NCI-H1694 (cell line): ENCODE data around the gene BLZF1.
"Not testable (repeated sequence)": the region's sequence is repeated elsewhere in the genome, so short reads cannot be mapped to it uniquely, and the experiment has no call there.

Experiments
- DNase-seq: peaks from one replicate; lab custom pipeline; 2025; lab: John Stamatoyannopoulos, UW

The BLZF1 gene

DNA sequence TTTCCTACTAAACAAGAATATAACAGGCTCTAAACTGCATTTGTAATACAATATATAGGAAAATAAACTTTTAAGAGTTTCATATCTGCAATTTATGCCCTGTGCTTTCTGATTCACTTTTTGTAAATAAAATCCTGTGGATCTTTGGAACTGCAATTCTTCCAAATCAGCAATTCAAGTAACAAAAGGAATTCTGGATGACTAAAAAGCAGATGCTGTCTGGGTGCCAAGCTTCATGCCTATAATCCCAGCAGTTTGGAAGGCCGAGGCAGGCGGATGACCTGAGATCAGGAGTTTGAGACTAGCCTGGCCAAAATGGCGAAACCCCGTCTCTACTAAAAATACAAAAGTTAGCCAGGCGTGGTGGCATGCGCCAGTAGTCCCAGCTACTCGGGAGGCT, 6.7 kb upstream of the BLZF1 start:
- no peak for DNase-seq

DNA sequence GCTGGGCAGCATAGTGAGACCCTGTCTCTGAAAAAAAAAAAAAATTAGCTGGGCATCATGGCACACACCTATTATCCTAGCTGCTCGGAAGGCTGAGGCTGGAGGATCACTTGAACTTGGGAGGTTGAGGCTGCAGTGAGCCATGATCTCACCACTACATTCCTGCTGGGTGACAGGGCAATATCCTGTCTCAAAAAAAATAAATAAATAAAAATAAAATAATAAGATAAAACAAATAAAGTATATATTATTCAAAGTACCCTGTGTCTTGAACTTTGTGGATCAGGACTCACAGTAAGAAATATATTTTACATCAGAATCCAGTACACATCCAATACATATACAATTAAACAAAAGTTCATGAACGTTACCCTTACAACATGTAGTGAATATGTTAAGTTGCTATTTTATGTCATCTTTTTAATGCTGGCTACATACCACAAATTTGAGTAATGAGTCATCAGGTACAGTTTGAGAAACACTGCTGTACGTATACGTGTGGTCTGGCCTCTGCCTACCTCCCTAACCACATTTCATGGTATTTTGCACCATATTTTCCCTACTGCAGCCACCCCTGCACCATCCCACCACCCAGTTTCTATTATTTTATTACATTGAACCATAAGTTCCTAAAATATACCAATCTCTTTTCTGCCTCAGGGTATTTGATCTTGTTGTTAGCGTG, 4.8 kb upstream of the BLZF1 start:
- DNase-seq: no peak

DNA sequence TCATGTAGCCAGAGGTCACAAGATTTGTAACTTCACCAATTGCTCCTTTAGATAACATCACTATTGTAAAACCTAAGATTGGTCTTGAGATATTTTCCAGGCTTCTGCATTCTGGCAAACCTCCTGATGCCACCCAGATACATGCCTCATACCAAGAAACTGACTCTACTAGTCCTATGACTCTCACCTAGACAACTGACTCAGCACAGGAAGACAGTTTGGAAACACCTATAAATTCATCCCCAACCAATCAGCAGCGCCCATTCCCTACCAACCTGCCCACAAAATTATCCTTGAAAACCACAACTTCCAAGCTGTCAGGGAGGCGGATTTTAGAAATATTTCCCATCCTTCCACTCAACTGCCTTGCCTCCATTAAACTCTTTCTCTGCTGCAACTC, 3.0 kb upstream of the BLZF1 start:
- DNase-seq: no peak

DNA sequence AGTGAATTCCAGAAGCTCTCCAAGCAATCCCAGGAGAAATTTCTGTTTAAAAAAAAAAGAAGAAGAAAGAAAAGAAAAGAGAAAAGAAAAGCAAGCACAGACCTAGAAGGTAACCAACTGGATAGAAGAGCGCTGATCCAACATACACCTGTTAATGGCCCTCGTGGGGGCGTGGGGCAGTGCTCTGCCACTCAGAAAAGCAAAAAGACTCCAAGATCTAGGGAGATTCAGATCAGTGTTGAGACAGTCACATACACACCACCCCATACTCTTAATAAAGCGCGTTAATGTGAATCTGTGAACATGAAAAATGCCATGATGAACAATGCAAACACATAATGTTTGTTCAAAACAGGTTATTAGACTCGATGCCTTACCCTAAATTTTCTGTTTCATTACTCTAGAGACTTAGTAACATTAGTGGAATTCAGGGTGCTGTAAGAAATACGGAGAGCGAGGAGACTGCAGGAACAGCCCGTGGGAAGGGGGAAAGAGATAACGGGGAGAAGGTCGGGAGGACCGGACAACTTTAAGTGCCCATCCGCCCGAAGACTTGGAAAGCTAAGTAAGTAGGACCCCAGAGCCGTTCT, 804 bp upstream of the BLZF1 start:
- DNase-seq: no peak

DNA sequence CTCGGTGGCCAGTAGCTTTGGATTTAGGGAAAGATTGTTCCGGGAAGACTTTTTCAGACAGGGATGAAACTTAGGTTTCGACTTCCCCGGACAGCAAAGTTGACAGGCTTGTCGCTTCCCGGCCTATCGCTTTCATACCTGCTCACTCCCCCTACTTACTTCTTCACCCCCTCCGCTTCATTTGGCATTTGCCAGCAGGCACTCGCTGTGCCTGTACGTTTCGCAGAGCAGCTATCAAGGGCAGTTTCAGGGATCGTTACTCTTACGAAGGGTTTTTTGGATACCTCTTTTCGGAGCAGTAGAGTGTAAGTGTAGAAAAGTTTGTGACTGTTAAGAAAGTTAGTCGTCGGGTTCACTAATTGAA, 393 bp downstream of the BLZF1 start:
- DNase-seq: no peak

DNA sequence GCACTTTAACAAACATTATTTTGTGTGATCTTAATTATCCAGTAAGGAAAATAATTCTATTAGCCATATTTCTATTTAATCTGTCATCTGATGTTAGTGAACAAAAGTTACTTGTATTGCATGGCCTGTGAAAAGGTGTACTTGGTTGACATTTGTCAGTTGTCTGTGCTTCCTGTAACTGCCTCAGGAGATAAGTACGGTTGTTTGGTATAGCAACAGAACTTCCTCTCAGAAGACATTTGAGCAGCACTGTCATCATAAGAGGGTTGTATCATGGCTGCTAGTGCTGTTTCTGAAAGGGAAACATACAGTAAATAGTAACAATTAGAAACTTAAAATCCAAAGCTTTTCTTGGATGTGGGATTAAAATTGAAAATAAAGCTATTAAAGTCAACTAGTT, 3.4 kb downstream of the BLZF1 start:
- DNase-seq: no peak

DNA sequence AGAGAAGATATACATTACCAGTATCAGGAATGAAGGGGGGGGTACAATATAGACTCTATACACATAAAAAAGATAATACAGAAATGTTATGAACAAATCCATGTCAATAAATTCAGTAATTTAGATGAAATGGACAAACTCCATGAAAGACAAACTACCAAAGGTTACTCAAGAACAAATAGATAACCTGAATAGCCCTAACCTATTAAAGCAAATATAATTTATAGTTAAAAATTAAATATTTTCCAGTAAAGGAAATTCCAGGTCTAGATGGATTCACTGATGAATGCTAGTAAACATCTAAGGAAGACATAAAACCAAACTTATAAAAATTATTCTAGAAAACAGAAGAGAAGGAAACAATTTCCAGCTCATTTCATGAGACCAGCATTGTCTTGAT, 13.2 kb downstream of the BLZF1 start:
- DNase-seq: no peak

DNA sequence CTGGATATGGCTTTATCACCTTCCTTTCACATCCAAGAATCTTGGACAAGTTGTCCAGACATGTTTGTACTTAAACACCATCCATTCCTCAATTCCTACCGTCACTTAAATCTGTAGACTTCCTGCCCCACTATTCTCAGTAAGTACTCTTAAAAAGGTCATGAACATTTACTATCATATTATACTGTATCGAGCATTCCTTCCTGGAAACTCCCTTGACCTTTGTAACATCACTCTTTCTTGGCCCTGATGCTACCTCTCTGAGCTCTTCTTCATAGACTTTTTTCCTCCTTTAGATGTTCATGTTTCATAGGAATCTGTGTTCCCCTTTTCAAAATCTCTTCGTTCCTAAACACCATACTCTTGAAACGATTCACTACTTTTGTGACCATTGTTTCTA, 15.5 kb downstream of the BLZF1 start:
- no peak for DNase-seq

DNA sequence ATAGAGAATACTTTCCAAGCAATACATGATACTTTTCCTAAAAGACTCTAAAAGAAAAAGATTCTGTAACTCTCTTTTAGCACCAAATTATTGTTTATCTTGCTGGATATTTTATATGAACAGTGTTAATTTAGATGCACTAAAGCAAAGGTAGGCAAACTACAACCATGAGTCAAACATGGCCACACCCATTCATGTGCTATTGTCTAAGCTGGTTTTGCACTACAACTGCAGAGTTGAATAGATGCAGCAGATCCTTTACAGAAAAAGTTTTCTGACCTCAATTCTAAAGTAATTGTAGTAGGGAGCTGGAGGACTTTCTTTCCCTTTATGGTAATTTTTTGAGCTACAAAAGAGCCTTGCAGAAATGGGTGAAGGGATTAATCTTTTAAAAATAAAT, 19.4 kb downstream of the BLZF1 start:
- DNase-seq: no peak

DNA sequence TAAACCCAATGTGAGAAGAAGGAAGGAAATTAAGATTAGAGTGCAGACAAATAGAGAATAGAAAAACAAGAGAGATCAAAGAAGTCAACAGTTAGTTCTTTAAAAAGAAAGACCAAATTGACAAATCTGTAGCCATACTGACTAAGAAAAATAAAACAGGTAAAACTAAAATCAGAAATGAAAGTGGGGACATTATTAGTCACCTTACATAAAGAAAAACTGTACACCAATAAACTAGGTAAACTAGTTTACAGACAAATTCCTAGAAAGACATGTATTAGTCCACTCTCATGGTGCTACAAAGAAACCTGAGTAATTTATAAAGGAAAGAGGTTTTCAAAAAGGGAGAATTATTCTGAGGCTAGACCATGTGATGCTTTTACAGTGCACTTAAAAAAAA, 22.3 kb downstream of the BLZF1 start:
- DNase-seq: no peak

DNA sequence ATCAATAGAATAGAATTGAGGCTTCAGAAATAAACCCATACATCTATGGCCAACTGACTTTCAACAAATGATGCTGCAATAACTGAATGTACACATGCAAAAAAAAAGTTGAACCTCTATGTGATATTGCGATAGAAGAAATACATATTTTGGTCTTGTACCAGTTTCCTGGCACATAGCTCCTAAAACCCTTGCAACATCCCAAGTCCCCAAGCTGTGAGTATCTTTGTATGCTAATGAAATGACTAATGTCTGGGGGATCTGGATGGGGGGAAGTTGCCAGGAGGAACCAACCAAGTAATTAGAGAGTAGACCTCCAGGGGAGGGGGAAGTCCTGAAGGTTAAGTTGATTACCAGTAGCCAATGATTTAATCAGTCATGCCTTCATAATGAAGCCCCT, 24.4 kb downstream of the BLZF1 start:
- no peak for DNase-seq

DNA sequence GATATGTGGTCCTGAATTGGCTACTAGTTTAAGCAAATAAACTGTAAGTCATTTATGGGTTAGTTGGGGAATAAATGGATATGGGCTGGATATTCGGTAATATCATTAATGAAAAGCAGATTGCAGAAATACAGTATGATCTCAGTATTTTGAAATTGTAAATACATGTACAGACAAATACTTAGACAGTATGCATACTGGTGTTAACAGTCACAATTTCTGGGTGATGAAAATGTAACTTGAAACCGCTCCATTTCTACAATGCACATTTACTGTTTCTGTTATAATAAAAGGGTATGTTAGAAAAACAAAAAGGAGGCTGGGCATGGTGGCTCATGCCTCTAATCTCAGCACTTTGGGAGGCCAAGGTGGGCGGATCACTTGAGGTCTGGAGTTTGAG, 28.0 kb downstream of the BLZF1 start:
- no peak for DNase-seq

DNA sequence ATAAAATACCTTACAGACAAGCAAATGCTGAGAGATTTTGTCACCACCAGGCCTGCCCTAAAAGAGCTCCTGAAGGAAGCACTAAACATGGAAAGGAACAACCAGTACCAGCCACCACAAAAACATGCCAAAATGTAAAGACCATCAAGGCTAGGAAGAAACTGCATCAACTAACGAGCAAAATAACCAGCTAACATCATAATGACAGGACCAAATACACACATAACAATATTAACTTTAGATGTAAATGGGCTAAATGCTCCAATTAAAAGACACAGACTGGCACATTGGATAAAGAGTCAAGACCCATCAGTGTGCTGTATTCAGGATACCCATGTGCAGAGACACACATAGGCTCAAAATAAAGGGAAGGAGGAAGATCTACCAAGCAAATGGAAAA, 34.6 kb downstream of the BLZF1 start:
- DNase-seq: not testable (repeated sequence)

DNA sequence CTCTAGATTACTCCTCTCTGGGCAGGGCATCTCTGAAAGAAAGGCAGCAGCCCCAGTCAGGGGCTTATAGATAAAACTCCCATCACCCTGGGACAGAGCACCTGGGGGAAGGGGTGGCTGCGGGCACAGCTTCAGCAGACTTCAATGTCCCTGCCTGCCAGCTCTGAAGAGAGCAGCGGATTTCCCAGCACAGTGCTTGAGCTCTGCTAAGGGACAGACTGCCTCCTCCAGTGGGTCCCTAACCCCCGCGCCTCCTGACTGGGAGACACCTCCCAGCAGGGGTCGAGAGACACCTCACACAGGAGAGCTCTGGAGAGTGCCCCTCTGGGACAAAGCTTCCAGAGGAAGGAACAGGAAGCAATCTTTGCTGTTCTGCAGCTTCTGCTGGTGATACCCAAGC, 40.3 kb downstream of the BLZF1 start:
- not testable (repeated sequence) for DNase-seq

DNA sequence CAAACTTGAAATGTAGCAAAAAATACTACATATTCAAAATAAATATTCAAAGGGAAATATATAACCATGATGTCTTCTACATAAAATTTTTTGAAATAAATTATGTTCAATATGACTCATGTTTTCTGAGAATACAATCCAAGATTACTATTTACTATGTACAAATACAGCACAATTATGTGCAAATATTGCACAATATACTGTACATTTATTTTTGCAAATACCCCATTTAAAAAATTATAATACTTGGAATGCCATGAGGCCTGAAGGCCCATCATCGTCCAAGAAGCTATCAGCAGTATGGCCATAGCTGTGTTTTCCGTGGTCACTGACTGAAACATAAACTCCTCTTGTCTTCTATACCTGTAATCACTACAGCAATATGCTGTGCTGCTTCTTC, 47.0 kb downstream of the BLZF1 start:
- DNase-seq: no peak

DNA sequence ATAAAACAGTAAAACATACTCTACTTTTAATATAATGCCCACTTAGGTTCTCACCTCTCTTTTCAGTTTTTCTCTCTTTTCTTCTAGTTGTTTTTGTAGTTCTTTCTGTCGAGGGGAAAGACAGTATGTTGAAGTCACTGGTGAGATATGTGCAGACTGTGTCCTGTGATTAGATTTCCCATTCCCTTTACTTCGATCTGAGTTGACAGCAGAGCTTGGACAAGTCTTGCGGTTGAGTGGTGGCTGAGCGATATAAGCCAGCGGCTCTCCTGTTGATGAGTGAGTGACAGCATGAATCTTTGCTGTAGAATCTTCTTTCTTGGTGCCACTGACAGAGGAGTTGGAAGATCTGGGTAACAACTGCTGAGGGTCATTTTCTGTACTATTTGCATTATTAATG, 53.3 kb downstream of the BLZF1 start:
- DNase-seq: no peak

DNA sequence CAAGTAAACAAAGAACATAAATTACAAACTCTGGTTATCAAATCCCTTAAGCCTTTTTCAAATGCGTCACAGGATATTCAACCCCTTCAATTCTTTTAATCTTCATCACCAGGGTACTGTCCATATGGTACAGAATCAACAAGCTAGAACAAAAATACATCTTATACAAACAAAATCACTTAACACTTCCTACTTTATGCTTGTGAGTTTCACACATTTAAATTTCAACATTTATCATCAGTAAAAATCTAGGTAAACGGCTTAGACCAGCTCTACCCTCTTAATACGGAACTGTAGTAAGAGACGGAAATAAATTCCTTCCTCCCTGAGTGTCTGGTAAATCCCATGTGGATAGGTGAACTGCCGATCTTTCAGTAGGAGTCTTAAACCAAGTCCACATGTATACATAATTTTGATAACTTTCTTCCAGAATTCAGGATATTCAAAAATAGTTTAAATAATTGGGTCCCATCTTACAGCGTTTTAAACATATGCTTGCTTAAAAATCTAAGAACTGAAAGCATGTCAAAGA, 58.2 kb downstream of the BLZF1 start:
- DNase-seq: no peak

DNA sequence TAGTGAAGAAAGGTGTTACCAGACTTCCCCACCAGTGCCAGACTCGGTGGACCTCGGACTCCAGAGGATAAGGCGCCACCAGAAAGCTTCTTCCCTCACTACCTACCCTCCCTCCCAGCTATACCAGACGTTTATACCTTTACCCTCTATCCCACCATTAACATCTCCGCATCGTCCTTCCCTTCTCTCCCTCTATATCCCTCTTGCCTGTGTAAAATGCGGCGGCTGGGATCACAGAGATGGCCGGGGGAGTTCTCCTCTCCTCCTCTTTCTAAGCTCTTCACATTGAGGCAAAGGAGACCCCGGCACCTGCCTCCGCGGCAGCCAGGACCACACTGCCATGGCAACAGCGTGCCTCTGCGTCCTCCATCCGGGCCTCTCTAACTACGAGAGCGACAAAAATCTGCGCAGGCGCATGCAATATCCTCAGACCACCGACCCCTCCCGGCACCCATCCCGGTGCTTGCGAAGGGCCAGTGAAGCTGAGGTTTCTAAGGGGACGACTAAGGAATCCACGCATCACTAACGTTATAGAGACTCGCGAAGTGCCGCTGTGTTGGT, 59.2 kb downstream of the BLZF1 start, which contains the start of gene CCDC181:
CCDC181 (minus strand) TSS at position 394 of the 561 bp plus-strand sequence. CDS start 2,547 bp downstream, outside the sequence.
- DNase-seq: peak; percentile 88
